ENCODE results near the gene KDM4B.

The KDM4B gene

DNA sequence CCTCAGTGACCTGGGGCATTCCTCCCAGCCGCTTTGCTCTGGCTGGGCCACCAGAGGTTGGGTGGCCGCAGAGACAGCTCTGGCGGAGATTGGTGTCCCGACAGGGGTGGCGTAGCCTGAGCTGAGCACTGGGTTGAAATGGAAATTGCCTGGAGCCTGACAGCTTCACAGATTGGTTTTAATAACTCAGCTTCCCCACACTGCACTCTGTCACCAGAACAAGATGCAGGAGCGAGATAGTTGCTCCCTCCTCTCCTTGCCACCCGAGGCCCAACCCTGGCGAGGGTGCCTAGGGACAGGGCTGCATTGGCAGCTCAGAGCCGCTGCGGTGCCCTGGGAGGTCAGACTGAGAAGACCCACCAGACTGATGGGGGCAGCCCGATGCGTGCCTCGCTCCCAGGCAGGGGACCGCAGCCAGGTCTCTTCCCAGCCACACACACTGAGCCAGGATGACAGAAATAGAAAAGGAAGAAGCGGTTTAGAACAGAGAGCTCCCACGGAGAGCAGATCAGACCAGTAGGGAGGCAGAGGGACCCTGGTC is 84.1 kb downstream of the KDM4B start:
- no peak for DNase-seq

DNA sequence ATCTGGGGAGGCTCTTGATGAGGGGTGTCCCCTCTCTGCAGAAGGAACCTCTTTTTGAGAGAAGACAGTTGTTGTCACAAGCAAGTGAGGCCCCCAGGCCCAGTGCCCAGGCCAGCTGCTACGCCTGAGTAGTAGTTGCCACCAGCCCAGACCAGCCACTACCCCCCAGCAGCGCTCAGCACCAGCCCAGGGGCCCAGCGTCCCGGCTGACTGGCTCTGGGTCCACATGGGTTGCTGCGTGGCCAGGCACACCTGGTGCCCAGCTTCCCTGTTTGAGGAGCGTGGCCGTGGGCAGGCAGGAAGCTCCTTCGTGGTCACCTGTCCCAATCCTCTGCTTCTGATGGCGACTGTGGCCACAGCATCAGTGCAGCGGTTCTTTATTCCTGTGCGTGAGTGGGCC is 84.7 kb downstream of the KDM4B start:
- no peak for DNase-seq

DNA sequence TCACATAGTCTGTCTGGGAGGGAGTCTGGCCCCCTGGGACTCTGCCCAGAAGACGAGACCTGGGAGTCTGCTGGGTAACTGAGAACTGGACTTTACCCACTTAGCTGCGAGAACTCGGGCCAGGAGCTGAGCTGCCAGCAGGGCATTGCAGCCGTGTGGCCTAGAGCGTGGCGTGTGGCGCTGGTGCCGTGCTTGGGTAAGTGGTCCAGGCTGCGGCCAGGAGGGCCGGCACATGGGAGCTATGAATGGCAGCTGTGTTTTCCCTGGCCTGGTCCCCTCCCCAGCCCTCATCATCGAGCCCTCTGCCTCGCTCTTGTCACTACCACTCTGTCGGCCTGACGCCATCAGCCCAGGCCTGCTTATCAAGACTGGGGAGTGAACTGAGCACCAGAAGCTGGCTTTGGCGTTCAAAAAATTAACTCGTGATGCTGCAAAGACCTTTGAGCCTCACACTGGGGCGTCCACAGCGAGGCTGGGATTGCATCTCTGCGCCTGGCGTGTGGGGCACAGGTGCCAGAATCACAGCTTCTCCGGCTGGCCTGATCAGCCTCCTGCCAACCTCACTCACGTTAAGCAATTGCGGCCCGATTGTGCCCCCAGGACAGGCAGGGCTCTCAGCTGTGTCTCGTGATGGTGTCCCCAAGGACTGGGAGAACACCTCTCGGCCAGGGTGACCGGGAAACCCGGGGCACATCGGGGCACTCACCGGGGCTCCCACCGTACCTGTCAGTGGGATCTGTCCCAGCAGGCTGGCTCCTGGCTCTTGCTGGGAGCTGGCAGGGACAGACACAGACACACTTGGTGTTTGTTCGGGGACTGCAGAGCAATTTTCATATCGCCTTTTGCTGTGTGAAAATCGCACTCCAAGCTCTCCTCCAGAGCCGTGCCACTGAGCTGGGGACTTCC is 85.9 kb downstream of the KDM4B start:
- no peak for DNase-seq

DNA sequence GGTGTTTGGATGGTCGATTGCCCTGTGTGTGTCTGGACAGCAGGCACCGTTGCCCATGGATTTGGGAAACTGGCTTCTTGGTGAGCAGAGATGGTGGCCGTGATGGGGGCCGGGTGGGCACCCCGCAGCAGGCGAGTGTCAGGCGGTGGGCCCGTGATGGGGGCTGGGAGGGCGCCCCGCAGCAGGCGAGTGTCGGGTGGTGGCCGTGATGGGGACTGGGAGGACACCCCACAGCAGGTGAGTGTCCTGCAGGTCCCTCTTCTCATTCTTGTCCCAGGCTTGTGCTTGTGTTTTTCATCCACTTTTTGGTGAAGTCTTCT is 86.5 kb downstream of the KDM4B start:
- no peak for DNase-seq

DNA sequence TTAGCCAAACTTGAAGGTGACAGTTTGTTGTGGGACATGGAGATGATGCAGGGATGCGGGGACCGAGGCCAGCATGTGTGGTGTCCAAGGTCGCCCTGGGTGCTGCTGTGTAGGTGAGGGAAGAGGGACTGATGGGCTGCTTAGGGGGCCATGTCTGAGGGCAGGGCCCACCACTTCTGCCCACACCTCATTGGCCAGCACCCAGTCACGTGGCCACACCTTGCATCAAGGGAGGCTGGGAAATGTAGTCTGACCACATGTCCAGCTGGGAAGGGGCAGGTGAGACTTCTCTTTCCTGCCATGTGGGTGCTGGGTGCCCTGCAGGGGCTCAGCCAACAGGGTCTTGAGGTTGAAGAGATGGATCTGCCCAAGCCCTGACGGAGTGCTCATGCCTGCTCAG is 88.9 kb downstream of the KDM4B start:
- no peak for DNase-seq

DNA sequence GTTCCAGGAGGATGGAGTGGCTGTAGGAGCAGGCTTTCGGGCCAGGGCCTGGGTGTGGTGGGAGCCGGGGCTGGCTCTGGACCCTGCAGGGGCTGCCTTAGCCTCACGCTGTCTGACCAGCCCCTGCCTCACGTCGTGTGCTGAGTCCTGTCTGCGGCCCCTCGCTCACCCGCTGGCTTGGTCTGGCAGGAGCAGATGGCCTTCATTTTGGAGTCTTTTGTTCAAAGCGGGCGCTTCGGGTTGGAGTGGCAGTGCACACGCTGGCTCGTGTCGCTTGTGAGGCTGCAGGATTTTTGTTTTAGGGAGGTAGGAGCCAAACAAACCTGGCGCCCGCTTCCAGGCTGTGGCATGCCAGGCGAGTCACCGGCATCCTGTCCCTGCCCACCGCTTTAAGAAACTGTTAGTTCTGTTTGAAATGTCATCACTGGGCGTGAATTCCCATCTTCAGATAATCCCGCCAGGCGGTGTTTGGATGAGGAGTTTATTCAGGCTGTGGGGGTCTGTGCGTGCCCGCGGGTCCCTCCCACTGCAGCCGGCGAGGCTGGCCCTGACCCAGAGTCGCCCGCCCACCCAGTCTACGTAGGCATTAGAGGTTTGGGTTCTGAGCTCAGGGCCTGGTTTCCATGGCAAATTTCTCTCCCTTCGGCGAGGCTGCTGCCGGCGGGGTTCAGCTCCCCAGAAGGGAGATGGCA is 89.8 kb downstream of the KDM4B start:
- no peak for DNase-seq

DNA sequence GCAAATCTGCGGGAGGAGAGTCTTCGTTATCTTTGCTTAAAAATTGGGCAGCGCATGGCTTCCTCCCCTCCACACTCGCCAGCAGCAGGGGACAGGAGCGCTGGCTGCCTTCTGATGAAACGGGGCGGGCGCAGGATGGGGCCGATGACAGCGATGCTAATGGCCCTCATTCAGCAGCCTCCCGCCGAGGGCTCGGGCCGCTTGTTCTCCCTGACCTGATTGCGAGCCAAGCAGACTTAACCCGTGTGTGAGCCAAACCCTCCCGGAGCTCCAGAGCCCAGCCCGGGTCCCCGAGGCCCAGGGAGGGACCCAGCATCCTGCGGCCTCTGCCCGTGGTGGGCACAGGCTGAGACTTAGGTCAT is 90.3 kb downstream of the KDM4B start:
- DNase-seq, result no peak

DNA sequence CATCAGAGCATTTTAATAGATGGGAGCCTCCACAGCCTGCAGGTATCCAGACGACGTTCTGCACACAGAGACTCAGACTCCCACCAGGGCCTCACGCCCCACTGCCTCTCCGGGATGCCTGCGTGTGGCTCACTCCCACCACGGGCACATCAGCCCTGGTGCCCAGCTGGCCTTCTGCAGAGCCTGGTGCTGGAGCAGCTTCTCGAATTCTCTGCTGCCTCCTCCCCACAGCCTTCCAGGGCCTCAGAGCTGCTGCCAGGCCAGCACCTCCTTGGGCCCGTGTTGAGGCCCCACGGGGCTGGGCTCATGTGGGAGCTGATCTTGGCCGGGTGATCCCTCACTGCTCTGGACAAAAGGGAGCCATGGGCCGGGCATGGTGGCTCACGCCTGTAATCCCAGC is 90.9 kb downstream of the KDM4B start:
- DNase-seq, result no peak

DNA sequence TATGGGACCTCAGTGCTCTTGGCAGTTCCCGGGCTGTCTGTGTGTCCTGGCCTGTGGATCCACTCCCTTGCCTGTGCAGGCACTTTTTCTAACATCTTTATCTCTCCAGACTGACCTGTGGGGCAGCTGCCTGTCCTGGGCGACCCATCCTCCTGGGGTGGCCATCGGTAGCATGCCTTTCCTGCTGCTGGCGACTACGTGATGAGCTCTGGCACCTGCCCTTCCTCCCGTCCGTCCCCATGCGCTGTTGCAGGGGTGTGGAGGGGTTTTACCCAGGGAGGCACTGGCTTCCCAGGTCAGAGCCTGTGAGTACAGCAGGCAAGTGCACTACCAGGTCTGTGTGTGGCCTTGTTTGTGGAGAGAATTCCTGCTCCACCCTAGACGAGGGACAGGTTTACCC is 93.3 kb downstream of the KDM4B start:
- DNase-seq, result no peak

DNA sequence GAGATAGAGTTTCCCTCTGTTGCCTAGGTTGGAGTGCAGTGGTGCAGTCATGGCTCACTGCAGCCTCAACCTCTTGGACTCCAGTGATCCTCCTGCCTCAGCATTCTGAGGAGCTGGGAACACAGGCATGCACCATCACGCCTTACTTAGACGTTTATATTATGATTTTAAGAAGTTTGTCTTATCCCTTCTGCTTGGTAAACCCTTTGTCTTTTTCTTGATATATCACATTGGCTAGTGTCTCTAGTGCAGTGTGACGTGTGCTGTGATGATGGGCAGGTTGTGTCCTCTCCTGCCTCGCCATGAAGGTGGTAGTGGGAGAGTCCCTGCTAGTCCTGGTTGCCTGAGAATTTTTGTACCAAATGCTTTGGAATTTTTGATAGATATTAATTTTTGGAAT is 93.9 kb downstream of the KDM4B start:
- no peak for DNase-seq

DNA sequence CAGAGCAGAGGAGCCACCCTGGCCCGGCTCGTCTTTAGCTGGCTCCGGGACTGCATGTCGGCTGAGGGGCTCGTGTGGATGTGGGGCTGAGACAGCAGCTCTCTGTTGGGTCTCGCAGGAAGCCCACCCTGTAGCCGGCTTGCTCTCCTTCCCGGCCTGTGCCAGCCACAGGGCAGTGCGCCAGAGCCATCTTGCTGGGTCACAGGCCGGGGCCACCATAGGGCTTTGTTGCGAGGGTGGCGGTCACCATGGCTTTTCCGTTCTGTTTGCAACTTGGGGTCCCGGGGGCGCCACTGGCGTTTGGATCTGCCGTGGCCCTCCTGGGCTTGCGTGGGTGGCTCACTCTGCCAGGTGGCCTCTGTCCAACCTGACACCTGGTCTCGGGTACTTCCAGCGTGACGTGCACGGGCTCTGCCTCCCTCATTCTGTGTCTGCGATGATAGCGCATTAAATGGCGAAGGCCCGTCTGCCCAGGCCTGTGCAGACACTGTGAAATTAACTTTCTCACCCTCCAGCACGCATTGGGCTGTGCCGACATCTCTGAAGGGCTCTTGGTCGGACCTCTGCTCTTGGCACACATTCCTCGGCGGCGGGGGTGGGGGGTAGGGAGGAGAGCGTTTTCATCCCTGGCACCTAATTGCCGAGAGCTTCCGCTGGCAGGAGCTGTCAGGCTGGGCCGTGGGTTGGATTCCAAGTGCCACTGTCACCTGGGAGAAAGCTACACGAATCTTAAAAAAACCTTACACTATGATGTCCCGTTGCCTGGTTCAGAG is 95.1 kb downstream of the KDM4B start:
- no peak for DNase-seq

DNA sequence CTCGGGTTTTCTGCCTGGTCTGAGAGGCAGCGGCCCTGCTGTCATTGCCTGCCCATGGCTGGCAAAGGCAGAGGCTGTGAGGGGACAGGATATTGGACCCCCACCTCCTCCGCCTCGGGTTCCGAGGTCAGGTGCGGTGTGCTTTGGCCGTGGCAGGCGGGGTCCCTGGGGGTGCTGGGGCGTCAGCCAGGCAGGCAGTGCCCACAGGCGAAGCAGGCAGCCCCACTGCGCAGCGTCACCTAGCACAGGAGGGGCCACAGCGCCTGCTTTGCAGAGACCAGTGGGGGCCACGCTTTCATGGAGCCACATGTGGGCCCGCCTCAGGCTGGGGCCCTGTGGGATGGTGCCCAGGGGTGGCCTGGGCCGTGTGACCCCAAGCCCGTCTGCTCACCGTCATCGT is 96.0 kb downstream of the KDM4B start:
- no peak for DNase-seq

DNA sequence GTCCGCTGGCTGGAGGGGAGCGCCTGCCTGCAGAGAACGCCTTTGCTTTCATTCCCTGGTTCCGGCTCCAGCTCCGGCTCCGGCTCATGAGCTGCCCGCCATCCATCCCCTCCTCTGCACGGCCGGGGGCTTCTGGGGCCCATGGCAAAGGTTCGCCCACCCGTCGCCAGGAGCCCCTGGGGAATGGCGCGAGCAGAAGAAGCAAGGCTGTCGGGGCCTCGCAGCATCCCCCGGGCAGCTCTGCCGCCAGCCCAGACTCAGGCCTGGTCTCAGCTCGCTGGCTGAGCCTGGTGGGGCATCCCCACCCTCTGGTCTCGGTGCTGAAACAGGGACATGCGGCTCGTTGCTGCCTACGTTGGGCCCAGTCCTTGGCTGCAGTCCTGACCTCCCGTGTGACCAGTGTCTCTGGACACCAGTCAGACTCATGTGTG is 96.8 kb downstream of the KDM4B start:
- DNase-seq, result no peak

DNA sequence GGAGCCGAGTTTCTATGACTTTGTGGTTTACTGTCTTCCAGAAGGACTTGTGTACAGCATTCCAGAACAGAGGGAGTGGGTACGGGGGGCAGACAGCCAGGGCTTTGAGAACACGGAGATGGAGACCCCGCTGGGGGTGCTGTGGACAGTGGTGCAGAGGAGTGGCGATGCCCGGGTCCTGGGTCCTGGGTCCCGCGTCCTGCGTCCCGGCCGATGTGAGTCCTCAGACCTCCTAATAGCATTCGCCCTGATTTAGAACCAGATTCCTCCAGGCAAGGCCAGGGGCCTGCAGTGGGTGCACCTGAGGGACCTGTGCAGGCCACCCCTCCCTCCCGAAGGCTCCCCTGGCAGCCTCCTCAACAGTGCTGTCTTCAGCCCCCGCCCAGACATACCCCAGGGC is 97.9 kb downstream of the KDM4B start:
- DNase-seq, result no peak

DNA sequence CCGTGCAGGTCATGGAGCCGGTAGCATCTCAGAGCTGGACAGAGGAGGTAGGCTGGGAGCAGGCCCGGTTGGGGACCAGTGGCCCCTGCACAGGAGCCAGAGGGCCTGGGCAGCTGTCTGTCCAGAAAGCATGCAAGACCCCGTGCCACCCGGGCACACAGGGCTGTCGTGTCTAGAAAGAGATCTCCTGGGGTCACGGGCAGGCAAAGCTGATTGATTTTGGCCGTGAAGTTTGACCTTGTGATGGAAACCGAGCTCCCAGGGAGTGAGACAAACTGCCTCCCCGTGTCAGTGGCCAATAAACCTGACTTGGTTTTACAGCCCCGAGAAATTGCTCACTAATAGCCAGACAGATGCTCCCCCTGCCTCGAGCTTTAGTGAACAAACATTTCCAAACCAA is 98.8 kb downstream of the KDM4B start:
- no peak for DNase-seq

DNA sequence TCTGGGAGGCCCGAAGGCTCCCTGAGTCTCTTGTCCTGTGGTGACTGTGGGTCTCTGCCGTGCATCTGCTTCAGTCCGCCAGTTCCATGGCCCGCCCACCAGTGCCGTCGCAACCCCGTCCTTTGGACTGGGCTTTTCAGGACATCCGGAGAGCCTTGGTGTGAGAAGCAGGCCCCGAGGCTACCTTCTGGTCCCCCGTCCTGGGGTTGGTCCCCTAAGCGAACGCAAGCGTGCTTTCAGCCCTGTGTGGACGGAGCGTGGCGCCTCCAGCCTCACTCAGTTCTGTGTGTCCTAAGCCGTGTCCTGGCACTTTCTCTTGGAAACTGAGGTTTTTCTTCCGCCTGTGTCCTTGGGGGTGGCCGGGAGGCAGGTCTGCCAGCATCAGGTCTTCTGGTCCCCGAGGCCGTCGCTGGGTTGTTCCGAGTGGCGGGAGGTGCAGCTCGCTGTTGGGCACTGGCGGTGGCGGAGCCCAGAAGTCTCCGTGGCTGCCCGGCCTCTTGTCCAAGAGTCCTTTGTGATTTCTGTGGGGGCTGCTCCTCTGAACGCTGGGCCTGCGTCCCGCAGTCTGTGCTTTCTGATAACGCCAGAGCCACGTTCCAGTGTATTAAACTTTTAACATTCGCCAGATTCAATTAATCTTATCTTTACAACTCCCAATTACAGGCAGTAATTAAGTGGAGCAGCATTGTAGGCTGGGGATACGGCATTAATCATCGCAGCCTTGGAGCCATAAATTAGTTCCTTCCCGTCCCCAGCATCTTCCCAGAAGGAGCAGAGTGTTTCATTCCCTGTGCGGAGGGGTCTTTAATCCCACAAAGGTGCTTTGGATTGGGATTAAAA is 99.5 kb downstream of the KDM4B start:
- DNase-seq, result no peak

DNA sequence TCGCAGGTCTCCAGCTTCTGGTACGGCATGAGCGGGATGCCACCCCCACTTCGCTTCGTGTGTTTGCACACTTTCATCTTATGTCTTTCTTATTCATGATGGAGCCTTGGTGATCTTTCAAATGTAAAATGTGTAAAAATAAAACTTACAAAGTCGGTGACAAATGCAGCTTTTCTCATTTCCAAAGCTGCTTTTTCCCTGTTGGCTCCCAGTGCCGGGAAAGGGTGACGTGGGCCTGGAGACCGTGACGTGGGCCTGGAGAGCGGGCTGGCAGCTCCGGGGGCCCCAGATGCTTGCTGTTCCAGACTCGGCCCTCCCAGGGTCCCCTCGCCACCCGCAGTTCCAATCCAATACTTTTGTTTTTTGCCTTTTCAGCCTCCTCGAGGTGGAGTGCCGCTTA is 101.4 kb downstream of the KDM4B start:
- no peak for DNase-seq

DNA sequence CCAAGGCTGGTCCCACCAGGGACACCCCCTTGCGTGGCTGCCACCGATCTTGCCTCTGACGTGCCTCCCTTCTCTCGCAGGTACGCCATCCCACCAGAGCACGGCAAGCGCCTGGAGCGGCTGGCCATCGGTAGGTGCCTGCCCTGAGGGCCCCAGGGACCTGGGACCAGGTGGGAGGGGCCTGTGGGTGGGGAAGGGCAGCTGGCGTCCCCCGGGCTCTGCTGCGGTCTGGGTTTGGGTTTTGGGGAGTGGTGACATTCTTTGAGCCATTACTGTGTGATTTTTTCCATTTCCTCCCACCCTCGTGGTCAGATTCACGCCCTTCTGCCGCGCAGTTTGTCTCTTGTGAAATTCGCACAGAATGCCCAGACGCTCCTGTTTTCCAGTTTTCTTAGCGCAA is 102.0 kb downstream of the KDM4B start:
- DNase-seq, result no peak

DNA sequence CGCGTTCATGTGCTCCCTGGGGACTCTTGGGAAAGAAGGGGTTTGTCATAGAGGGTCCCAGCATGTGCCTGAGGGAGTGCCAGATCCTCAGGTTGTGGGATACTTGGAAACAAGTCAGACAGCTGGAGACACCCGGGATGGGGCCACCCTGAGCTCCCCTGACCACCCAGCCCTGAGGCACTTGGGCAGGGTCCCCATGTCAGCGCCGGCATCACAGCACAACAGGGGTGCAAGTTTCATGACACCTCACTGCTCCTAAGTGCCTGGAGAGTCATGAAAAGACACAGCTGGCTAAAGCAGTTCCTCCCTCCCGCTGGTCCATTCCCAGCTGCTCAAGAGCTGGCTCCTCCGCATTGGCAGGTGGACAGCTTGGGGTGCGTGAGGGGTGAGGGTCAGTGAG is 102.7 kb downstream of the KDM4B start:
- DNase-seq, result no peak

DNA sequence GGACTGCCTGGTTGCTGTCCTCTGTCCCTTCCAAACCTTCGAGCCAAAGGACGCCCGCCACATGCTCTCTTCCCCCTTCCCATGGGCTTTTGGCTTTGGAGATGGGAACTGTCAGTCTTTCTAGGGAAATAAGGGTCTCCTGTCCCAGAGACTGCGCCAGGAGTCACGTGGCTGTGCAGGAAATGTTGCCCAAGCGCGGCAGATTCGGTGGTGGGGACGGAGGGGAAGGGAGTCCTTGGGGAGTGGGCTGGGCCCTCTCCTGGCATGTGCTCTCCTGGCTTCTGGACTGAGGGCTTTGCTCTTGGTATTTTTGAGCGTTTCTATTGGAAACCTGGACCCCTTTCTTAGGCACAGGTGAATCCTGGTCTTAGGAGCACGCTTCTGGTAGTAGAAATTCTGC is 103.2 kb downstream of the KDM4B start:
- no peak for DNase-seq

DNA sequence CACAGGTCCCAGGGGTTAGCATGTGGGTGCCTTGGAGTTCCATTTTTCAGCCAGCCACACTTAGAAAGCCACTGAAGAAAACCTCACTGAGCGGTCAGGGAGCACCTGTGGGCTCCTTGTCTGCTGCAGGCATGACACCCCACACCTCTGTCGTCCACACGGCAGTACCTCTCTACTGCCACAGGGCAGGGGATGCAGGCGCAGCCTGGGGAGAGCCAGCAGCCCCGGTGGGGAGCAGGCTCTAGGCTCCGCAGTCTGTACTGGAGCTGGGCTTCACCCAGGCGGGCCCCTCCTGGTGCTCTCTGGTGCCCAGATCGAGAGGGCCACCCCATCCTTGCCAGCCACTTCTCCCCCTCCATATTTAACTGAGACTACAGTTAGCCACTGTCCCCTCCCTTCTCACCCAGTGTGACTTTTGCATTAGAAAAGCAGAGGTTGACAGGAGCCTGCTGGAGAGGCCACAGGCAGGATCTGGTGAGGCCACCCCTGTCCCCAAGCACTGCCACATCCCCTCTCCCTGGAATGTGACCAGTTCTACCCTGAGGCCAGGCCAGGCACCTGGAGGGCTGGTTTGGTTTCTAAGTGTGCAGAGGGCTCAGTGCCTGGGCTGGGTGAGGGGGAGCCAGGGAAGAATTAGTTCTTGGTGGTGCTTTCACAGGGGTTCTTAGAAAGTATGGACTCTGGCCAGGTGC is 104.4 kb downstream of the KDM4B start:
- DNase-seq, result no peak

DNA sequence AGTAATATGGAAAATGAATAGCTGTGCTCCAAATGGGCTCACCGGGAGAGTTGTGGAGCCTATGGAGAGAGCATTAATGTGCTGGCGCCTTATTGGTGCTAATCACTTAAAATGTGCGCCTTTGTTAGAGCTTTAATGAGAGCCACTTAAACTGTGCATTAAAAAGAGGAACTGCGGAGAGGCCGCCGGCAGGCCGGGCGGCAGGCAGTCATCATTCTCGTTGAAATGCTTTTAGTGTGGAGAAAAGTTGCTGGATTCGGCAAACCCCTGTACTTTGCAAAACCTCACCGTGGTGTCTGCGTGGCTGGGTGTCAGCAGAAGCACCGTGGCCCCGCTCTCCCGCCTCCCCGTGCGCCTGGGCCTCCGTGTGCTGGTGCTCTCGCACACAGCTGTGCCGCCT is 105.5 kb downstream of the KDM4B start:
- DNase-seq, result no peak
